Fibroblast of lung (primary cell): ENCODE measurements around the gene LAYN. TPM values are rescaled to one million over a fixed set of nuclear protein-coding genes. Genes with fewer than 3 reads are reported as not detected.

Experiments
- DNase-seq, 2 donors: peaks; one replicate each; pipeline versions ENCODE4 v3.0.0 to v3.0.0-alpha.2; 2010; ENCODE audit warnings: low read depth in 2 of 2
- H2AFZ ChIP-seq: 2 replicates; pipeline ENCODE4 v1.5.1; 2012; ENCODE audit warnings: low read length, control low read depth, inconsistent platforms
- H3K27ac ChIP-seq: 2 replicates; pipeline ENCODE4 v1.5.1; 2011; ENCODE audit warnings: low read length, control low read depth; ENCODE audit not compliant: insufficient read depth
- H3K27me3 ChIP-seq: 2 replicates; pipeline ENCODE4 v1.5.1; 2011; ENCODE audit warnings: mild to moderate bottlenecking, low read length; ENCODE audit not compliant: control insufficient read depth, insufficient read depth
- H3K36me3 ChIP-seq: 2 replicates; pipeline ENCODE4 v1.5.1; 2011; ENCODE audit warnings: low read length; ENCODE audit not compliant: control insufficient read depth, insufficient read depth
- H3K4me1 ChIP-seq: 2 replicates; pipeline ENCODE4 v1.5.1; 2011; ENCODE audit warnings: low read length; ENCODE audit not compliant: control insufficient read depth, insufficient read depth; ENCODE audit errors: extremely low read depth
- H3K4me2 ChIP-seq: 2 replicates; pipeline ENCODE4 v1.5.1; 2011; ENCODE audit warnings: low read length, control low read depth; ENCODE audit not compliant: insufficient read depth; ENCODE audit errors: extremely low read depth
- H3K4me3 ChIP-seq, 4 experiments: fragments of 200-600 bp in 1 of 4; sonication (generic) in 1 of 4; replicated peaks in 1 of 4; 2 replicates each; pipeline ENCODE4 v1.5.1; 2011 to 2016; ENCODE audit warnings: low read length in 4 of 4, low read depth in 3 of 4, mild to moderate bottlenecking in 3 of 4, control low read depth in 2 of 4, inconsistent platforms in 1 of 4, mixed read lengths in 1 of 4; ENCODE audit not compliant: insufficient read depth in 1 of 4; ENCODE audit errors: control extremely low read depth in 1 of 4
- H3K79me2 ChIP-seq: 2 replicates; pipeline ENCODE4 v1.5.1; 2012; ENCODE audit warnings: mild to moderate bottlenecking, low read length, inconsistent platforms; ENCODE audit not compliant: control insufficient read depth, insufficient read depth
- H3K9ac ChIP-seq: 2 replicates; pipeline ENCODE4 v1.5.1; 2011; ENCODE audit warnings: mild to moderate bottlenecking, low read length, control low read depth; ENCODE audit not compliant: insufficient read depth
- H3K9me3 ChIP-seq: 2 replicates; pipeline ENCODE4 v1.5.1; 2012; ENCODE audit warnings: low read depth, low read length; ENCODE audit not compliant: control insufficient read depth, insufficient read depth
- H4K20me1 ChIP-seq: 2 replicates; pipeline ENCODE4 v1.5.1; 2011; ENCODE audit warnings: low read length; ENCODE audit not compliant: control insufficient read depth, insufficient read depth; ENCODE audit errors: extremely low read depth
- CTCF ChIP-seq, 2 donors: IDR thresholded peaks in 1 of 2; conservative IDR thresholded peaks in 1 of 2; 1 replicate in 1 of 2; 2 replicates in 1 of 2; pipeline ENCODE4 v1.5.1; 2011 to 2012; ENCODE audit warnings: low read length in 2 of 2, control low read depth in 1 of 2, inconsistent platforms in 1 of 2, low read depth in 1 of 2, mild to moderate bottlenecking in 1 of 2
- EZH2 ChIP-seq: IDR thresholded peaks from 2 replicates; pipeline ENCODE4 v1.5.1; 2012; ENCODE audit warnings: low read length, control low read depth, mild to moderate bottlenecking; ENCODE audit errors: missing control alignments
- polyA plus RNA-seq, 2 donors: library from polyadenylated mRNA; depleted of rRNA in 1 of 2; stranded (reverse) in 1 of 2; unstranded in 1 of 2; fragments of >200 nt; gene quantifications; 2 replicates each; pipeline ENCODE4 v1.2.1, GENCODE V29; 2011 to 2012; ENCODE audit warnings: missing spikeins in 1 of 2
- total RNA-seq: library from RNA; depleted of rRNA; stranded (reverse); fragments of >200 nt; gene quantifications from 2 replicates; pipeline ENCODE4 v1.2.1, GENCODE V29; 2014

LAYN gene
- total and polyA plus RNA-seq, 2 donors (not counting 1 experiment from before 2014, with no cell fraction given): 117 to 140 TPM

DNA sequence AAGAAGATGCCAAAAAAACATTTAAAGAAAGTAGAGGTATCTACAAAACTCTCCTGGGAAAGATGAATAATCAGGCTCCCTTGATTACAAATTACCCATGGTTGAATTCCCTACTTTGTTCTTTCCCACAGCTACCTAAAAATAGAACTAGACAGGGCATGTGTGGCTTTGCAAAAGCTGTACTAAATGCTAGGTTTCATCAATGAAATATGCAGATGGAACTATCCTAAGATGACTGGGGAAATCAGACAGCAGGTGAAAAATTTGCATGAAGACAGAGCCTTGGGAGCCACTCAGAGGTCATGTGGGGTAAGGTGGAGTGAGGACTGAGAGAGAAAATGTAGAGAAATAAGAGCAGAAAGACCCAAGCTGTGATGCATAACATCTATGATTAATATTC lies 14.7 kb downstream of the LAYN start:
- peaks cover 13% of the 10 kb centered on the region for H3K36me3 ChIP-seq
- no peak overlapping the region for H3K27ac ChIP-seq
- DNase-seq: peak in 1 of 2 donors; percentile 93
- H3K27me3 ChIP-seq: no peaks in the 10 kb centered on the region
- peaks cover 26% of the 10 kb centered on the region for H3K4me1 ChIP-seq
- H2AFZ ChIP-seq: no peak overlapping the region
- peaks cover 2% of the 10 kb centered on the region for H3K9me3 ChIP-seq
- TF ChIP-seq CTCF (conservative IDR thresholded peaks at IDR 0.05 in 1 of 2, IDR thresholded peaks at IDR 0.05 in 1 of 2; ENCODE audit: low read depth in 1 of 2, low read length in 2 of 2) (no peak), EZH2 (no peak)
- H3K4me3 ChIP-seq: no peak overlapping the region
- H4K20me1 ChIP-seq: no peaks in the 10 kb centered on the region
- no peak overlapping the region for H3K9ac ChIP-seq
- no peak overlapping the region for H3K4me2 ChIP-seq
- H3K79me2 ChIP-seq: no peaks in the 10 kb centered on the region

- Histone ChIP-seq H3K4me1 (peaks cover 41% of the 10 kb centered on the region), H3K4me3 (peak overlapping the region in 1 of 4 experiments; percentile 22), H3K9me3 (peaks cover 2% of the 10 kb centered on the region), H3K79me2 (no peaks in the 10 kb centered on the region), H2AFZ (peak overlapping the region; percentile 17), H3K4me2 (peak overlapping the region; percentile 59), H3K36me3 (peaks cover 11% of the 10 kb centered on the region), H4K20me1 (no peaks in the 10 kb centered on the region), H3K27ac (peak overlapping the region; percentile 93), H3K9ac (peak overlapping the region; percentile 34), H3K27me3 (no peaks in the 10 kb centered on the region)
- peak; percentile 14 to 18 for TF ChIP-seq CTCF (conservative IDR thresholded peaks at IDR 0.05 in 1 of 2, IDR thresholded peaks at IDR 0.05 in 1 of 2; ENCODE audit: low read depth in 1 of 2, low read length in 2 of 2)
- no peak for TF ChIP-seq EZH2
- DNase-seq: peak; percentile 93 to 99
Measured at GRCh38 chr11:111557425-111558111, 17.0 kb downstream of the LAYN start.

- peaks cover 11% of the 10 kb centered on the region for H3K36me3 ChIP-seq
Measured at GRCh38 chr11:111559800-111560464, 19.4 kb downstream of the LAYN start.

More at GRCh38 chr11:111559800-111560464, 19.4 kb downstream of the LAYN start:
- H3K4me2 ChIP-seq: no peak overlapping the region
- H3K27ac ChIP-seq: peak overlapping the region; percentile 45
- no peak for TF ChIP-seq EZH2
- no peak for TF ChIP-seq CTCF (conservative IDR thresholded peaks at IDR 0.05 in 1 of 2, IDR thresholded peaks at IDR 0.05 in 1 of 2; ENCODE audit: low read depth in 1 of 2, low read length in 2 of 2)
- H3K9ac ChIP-seq: no peak overlapping the region
- peaks cover 2% of the 10 kb centered on the region for H3K9me3 ChIP-seq
- peaks cover 37% of the 10 kb centered on the region for H3K4me1 ChIP-seq
- H3K79me2 ChIP-seq: no peaks in the 10 kb centered on the region
- H4K20me1 ChIP-seq: no peaks in the 10 kb centered on the region
- no peak overlapping the region for H2AFZ ChIP-seq
- no peak overlapping the region for H3K4me3 ChIP-seq
- no peak for DNase-seq
- H3K27me3 ChIP-seq: no peaks in the 10 kb centered on the region
